HL-60/S4 treated with phorbol 12-myristate 13-acetate at 8.2 ng/mL for 4 days and 3 days (cell line): Measurements from ENCODE around the gene PTGER3.

Experiments used
- in situ Hi-C: fragments of 300-500 bp; cut with MboI; formaldehyde crosslinking; loops from 2 replicates; pipeline ENCODE4 v1.15.0; 2022; ENCODE audit warnings: low sequenced_read_pairs

The PTGER3 gene

DNA sequence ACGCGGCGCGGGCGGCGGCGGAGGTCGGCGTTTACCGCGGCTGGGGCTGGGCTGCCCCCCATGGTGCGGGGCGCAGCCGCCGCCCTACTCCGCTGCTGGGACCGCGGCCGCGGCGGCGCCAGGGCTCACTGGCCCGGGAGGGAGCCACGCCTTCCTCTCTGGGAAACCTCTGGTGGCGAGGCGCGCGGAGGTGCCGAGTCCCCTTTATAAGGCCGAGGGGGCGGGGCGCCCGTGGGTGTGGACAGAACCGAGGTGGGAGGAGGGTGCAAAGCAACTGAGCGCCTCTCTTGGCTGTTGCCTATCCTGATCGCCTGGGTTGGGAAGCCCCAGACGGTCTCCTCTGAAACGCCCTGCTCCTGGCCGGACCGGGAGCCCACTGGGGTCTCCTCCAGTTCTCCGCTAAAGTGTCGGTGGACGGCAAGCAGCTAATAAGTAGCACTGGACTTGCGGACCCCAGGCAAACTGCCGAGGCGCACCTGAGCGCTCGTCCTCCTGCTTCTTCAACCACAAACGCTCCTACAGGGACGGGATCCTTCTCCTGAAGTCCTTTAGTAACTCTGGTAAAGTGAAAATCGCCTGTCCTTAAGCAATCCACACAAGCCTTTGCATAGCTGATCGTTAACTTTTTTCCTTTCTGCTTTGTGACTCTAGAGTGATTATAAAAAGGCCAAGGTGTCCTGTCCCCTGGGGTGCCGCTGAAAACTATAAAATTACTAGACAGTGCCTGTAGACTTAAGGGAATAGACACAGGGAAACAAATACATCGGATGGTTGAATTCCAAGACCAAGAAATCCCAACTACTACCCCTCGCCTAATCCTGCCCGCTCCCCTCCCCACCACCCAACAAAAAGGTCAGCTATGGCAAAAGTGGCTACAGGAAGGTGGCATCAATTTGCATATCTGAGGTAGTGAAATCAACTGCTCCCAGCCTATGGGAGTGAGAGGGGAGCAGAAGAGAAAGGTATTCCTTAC lies at the start of gene PTGER3:
Gene PTGER3 (minus strand): TSS at position 182 of the 973 bp plus-strand sequence. CDS start 239 bp downstream, outside the sequence.
- in situ Hi-C loops, result no loop called here

GRCh38 chr1:71094913-71095312 lies 47.3 kb upstream of the PTGER3 start:
- in situ Hi-C loops, result no loop called here

- in situ Hi-C loops, result no loop called here
Observed at GRCh38 chr1:71093938-71094337, 46.3 kb upstream of the PTGER3 start.

- in situ Hi-C loops, result no loop called here
Observed at GRCh38 chr1:71089536-71090270, 42.1 kb upstream of the PTGER3 start.

DNA sequence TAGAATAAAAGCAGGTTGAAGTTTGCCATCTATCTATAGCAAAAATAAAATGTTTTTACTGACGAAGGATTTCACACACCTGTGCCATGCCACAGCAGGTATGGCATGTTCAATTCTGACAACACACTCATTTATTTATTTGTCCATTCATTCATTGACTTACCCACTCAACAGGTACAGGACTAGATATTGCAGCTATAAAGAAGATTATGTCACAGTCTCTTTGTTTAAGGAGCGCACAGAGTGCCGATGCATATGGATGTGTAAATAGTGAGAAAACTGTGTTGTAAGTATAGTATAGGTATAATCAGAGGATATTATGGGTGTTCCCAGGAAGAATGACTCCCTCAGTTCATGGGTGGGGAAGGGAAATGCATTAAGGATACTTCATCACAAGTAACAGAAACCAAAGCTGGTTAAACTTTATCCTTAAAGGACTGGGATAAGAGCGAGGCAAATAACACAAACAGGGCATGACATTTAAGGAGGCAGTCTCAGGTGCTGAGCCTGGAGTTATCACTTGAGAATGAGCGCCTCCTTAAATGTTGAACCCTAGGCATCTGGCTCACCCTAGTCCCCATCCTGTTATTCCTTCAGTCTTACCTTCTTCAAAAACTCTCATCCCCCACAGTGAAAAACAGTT lies 41.1 kb upstream of the PTGER3 start:
- in situ Hi-C loops, result no loop called here

- in situ Hi-C loops, result no loop called here
Observed at GRCh38 chr1:71087713-71088112, 40.1 kb upstream of the PTGER3 start.

GRCh38 chr1:71087060-71087459 lies 39.4 kb upstream of the PTGER3 start:
- in situ Hi-C loops, result no loop called here

- in situ Hi-C loops, result no loop called here
Observed at GRCh38 chr1:71086331-71086730, 38.7 kb upstream of the PTGER3 start.

- in situ Hi-C loops, result no loop called here
Observed at GRCh38 chr1:71083271-71083670, 35.7 kb upstream of the PTGER3 start.

DNA sequence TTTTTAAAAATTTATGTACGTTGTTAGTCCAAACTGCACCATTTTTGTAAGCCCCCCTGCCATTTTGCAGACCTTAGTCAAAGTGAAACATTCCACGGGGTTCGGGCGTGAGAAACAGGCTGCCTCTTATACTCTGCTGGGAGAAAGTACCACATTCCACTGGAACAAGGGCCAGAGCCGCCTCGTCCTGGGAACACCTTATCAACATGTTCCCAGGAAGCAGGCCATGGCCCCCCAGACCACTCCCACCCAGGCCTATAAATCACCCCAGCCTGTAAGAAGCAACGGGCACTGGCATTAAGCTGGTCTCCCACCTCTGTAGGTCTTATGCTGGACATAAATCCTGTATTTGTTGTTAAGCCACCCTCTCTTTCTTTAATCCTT lies 34.1 kb upstream of the PTGER3 start:
- in situ Hi-C loops, result no loop called here

DNA sequence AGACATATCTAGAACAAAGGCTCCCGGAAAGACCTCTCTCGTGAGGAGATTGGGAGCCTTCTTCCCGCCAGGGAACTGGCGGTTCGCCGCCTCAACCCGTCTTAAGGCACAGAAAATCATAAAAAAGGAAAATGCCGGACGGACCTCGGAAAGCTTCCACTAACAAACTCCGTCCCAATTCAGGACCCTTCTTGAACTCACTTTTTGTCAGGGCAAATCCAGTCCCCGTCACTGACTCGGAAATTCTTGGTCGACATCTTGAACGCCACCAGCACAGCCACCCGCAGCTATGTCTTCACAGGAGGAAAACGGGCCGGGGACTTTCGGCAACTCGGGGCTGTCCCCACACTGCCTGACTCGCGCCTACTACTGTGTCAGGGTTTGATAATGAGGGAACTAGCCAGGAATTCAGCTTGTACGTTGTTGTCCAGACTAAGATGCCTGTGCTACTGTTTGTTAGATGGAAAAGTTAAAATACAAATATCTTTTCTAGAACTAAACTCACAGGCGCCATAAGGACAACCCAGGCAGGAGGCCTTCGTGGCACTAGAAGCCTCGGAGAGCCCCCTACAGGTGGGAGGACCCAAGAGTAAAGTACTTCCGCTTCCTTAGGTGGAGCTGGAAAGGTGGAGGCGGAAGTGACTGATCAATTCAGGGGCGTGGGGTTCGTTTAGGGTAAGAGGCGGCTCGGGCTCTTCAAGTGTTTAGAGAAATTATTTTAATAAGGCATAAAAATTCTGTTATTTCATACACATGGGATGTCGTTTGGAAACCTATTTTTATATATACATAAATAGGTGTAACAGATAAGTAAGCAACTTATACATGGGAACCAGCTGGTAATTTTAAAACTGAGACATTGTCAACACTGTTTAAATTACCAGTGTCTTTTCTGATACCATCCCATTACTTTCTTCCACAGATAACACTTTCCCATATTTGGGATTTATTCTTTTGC lies 33.4 kb upstream of the PTGER3 start, which contains the start of gene ZRANB2:
Gene ZRANB2 (minus strand): TSS at position 297 of the 958 bp plus-strand sequence. CDS start 40 bp downstream, at position 257.
- in situ Hi-C loops, result no loop called here

DNA sequence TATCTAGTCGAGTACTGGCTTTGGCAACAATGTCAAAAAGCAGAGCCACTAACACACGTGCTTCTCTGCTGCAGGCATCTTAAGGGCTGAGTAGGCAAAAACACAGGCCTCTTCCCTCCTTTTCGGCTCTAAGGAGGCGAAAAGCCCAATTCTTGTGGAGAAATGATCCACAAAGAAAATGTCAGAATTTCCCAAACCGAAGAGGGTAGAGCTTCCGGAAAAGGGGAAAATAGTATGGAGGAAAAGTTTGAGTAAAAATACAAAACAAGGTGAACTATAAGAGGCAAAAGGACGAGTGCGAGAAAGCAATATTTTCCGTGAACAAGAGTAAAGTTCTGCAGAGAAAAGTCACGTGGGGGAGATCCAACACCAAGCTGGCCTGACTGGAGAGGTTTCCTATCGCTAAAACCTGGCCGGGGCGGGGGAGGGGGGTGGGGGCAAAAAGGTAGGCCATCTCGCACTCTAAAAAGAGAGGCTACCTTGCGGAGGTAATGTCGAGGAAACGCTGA lies 32.7 kb upstream of the PTGER3 start:
- in situ Hi-C loops, result no loop called here

GRCh38 chr1:71074681-71075080 lies 27.1 kb upstream of the PTGER3 start:
- in situ Hi-C loops, result no loop called here

DNA sequence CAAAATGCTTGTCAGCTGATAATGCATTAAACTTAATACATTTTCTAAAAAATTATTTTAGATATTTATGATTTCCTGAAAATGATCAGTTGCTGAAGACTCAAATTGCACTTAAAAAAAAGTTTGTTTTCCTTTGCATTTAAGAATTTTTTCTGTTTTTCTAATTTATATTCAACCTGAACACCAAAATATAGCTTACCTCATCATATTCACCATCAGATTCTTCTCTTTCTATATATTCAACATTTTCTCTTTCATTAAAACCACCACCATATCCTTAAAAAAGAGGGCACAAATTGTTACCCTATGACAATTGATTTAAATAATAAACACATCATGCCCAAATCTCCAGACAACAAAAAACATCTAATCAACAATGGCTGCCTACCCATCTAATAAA lies 24.7 kb upstream of the PTGER3 start:
- in situ Hi-C loops, result no loop called here

DNA sequence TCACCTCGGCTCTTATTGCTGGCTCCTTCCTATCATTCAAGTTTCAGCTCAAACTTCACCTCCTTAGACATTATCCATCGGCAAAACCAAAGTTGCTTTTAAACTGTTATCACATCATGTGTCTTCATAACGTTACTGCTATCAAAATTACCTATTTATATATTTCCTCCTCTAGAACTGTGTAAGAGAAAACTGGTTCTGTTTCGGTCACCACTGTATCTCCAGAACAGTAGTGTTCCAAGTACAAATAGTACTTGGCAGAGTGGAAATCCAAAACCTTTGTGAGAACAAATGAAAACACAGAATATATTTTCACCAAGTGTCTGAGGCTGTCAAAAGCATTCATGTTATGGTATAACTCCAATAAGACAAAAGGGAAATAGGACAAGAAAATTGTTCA lies 24.1 kb upstream of the PTGER3 start:
- in situ Hi-C loops, result no loop called here

DNA sequence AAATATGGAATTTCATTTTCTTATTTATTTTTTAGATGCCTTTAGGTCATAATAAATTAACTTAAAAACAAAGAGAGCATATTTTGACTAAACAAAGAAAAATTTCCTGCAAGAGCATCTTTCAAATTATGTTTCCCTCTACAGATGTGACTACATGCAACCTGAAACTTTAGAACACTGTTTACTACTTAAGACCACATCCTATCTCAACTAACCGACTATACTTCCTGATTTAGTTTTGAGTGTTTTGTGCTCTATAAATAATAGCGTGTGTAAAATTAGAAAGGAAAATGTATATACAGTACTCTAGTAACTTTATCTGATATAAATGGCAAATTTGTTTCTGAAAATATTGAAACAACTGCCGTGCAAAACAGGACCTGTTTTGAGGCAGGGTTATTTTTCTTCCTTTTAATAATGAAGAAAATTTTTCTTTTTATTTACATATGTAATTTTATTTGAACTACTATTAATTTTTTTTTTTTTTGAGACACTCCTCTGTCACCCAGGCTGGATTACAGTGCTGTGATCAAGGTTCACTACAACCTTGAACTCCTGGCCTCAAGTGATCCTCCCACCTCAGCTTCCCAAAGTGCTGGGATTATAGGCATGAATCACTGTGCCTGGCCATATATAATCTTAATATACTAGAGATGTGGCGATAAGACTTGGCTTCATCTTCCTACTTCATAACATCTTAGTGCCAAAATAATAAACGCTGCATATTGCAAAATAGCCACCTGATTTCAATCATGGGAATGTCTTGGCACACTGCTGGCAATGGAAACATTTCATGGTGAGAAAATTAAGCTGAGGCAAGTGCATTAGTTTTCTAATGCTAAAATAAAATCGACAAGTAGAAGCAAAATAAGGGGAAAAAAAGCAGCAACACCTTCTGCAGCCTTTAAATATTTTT lies 21.0 kb upstream of the PTGER3 start:
- in situ Hi-C loops, result no loop called here

- in situ Hi-C loops, result no loop called here
Observed at GRCh38 chr1:71054791-71055190, 7.2 kb upstream of the PTGER3 start.

DNA sequence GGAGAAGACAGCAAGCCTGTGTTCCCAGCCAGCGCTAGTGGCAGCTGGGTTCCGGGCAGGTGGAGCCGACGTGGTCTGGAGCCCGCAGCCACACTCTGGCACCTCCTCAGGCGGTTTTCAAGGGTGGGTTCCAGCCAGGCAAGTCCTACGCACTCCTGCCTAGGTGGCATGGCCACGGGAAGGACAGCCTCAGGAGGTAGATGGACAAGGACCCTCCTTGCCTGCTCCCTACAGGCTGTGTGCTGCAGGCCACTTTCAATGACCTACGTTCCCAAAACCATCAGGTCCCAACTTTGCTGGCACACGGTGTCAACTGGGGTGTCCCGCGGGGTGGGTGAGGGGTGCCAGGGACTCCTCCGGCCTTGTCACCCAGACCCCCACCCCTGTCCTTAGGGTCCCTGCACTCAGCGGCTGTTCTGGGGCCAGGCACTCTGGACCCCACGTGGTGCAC lies 6.7 kb upstream of the PTGER3 start:
- in situ Hi-C loops, result no loop called here

DNA sequence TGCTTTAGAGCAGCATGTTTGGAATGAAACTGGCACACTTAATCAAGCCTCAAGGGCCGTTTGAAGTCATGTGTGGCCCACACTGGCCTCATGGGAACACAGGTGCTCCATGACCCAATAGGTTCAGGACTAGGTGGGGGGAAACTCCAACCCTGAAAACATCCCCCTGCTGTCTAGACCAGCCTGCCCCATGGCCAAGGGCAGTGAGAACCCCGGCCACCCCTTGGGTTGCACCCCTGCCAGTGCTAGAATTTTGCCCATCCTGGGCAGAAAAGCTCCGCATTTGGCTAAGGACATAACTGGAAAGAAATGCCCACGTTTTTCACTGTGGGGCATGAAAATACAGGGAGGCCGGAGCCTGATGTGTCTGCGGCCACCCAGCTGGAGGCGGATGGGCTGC lies 6.1 kb upstream of the PTGER3 start:
- in situ Hi-C loops, result no loop called here
